ENCODE results near the gene SATB2.

SATB2 gene

DNA sequence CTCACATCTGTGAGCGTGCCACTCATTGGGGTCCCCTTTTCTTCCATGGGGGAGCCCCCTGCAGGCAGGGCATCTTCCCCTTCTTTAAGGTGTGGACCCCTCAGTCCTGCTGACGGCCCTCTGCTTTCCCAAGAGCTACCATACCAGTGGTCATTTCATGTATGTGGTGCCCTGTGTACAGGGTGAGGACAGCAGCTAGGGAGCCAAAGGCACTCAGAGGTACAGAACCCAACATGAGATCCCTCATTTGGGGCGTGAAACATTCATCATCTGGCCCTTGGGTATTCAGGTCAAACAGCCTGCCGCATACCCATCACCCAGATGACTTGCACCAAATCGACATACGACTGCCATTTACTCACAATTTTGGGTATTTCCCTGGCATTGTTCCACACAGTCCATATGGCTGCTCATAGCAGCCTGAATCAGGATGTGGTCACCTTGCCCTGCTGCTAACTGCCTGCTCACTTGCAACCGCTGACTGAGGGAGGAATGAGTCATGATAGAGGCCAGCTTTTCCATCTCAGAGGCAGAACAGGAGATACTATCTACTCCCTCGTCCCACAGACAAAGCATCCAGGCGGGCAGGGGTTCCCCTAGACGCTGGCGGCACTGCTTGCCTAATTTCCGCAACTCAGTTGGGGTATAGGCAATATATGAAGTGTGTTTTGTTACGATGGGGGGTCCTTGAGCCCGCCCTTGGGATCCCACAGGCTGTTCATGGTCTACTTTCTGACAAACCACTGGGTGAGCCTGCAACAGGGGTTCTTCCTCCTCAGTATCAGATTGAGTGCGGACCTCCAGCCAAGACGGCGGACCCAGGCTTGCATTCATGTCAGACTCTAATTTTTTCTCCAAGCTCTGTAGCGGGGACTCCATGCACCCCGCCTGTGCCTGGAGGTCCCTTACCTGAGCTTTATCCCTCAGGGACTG lies 228.6 kb downstream of the SATB2 start:
- no peak for DNase-seq

DNA sequence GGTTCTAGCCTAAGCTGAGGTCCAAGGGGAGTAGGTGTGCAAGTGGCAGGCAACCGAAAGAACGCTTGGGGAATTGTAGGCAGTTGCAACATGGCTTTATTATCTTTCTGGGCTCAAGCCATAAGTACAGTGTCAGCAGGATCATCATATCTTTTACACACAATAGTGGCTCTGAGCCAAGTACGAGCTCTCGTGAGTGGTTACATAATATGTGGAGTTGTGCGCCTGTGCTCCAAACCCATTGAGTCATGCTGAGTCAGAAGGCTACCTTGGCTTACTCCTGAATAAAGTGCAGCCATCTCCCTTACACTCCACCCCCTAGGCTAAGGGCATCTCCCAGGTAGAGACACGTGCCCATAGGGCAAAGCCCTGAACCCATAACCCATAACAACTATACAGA lies 233.9 kb downstream of the SATB2 start:
- no peak for DNase-seq

DNA sequence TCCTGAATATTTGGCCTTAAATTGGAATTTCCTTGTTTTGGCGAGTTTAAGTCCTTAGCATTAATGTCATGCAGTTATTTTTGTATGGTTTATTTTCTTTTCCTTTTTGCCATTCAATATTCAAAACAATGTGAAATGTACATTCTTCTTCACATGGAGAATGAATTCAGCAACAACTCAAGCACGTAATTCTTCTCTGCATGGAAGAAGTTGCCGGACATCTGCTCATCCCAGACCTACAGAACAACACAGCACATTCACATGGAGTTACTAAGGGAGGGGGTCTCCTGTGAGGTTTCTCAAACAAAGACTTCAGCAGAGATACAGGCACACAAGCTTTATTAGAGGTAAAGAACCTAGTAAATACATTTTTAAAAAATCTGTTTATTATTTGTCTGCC lies 236.8 kb downstream of the SATB2 start:
- DNase-seq: peak; percentile 67

DNA sequence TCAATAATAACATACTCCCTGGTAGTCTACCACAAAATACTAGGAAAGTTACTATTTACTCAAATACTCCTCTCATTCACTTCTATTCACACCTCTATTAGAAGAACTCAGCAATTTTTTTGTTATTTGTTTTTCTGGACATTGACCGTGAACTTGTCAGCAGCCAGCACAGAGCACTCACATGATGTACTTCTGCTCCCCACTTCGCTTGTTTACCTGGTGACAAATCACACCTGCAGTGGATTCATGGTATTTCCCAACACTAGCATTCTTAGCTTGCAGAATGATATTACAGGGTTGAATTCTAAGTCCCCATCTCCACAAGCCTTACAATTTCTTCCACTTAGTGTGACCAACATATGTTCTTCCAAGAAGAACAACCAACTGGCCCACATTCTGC lies 238.2 kb downstream of the SATB2 start:
- DNase-seq: no peak

Data from eye (tissue), 1 donor.